A673 (cell line): ENCODE data around the gene TSEN2. TPM values are rescaled to one million over a fixed set of nuclear protein-coding genes. Genes with fewer than 3 reads are reported as not detected.

Source experiments
- BruUV-seq: library from RNA; stranded (reverse); fragments of 400-500 nt; replicated peaks from 2 replicates; lab custom pipeline; 2021; lab: Mats Ljungman, UMichigan
- CTCF ChIA-PET: fragments of 300-600 bp; sonication (Branson Sonifier 250); formaldehyde crosslinking; loops from one replicate; lab custom pipeline; 2022; ENCODE audit warnings: antibody characterized with exemption; lab: Charles Lee
- POLR2A ChIA-PET: fragments of 300-600 bp; sonication (Branson Sonifier 250); formaldehyde crosslinking; loops from one replicate; lab custom pipeline; 2022; ENCODE audit warnings: antibody characterized with exemption; ENCODE audit not compliant: low non-redundant PET; lab: Charles Lee
- DNase-seq: peaks from one replicate; pipeline ENCODE4 v3.0.0-alpha.2; 2015; ENCODE audit warnings: low spot score
- H3K27ac ChIP-seq: fragments of 200-600 bp; sonication (generic); 2 replicates; pipeline ENCODE4 v1.5.1; 2016; ENCODE audit warnings: mixed run types, low read depth, mild to moderate bottlenecking, mixed read lengths, antibody characterized with exemption, low read length; ENCODE audit not compliant: poor library complexity, severe bottlenecking
- H3K27me3 ChIP-seq: fragments of 200-600 bp; sonication (generic); replicated peaks from 2 replicates; pipeline ENCODE4 v1.6.1; 2017; ENCODE audit warnings: mixed run types, low read depth, mild to moderate bottlenecking, mixed read lengths, antibody characterized with exemption, low read length; ENCODE audit not compliant: insufficient read depth, poor library complexity
- H3K36me3 ChIP-seq: fragments of 200-600 bp; sonication (generic); 2 replicates; pipeline ENCODE4 v1.6.1; 2016; ENCODE audit warnings: mixed run types, mild to moderate bottlenecking, mixed read lengths, antibody characterized with exemption, low read length; ENCODE audit not compliant: insufficient read depth, poor library complexity, severe bottlenecking
- H3K4me1 ChIP-seq: fragments of 200-600 bp; sonication (generic); 2 replicates; pipeline ENCODE4 v1.6.1; 2017; ENCODE audit warnings: mixed run types, mild to moderate bottlenecking, mixed read lengths, antibody characterized with exemption, low read length; ENCODE audit not compliant: insufficient read depth, poor library complexity, severe bottlenecking
- H3K4me3 ChIP-seq: fragments of 200-600 bp; sonication (generic); 2 replicates; pipeline ENCODE4 v1.5.1; 2016; ENCODE audit warnings: low read depth, mixed run types, mild to moderate bottlenecking, mixed read lengths, low read length; ENCODE audit not compliant: poor library complexity, severe bottlenecking
- H3K9me3 ChIP-seq: fragments of 200-600 bp; sonication (generic); 2 replicates; pipeline ENCODE4 v1.6.1; 2016; ENCODE audit warnings: mixed run types, low read depth, mild to moderate bottlenecking, mixed read lengths, antibody characterized with exemption, low read length; ENCODE audit not compliant: poor library complexity, severe bottlenecking
- CTCF ChIP-seq: fragments of 300-800, 200-600 bp; sonication (generic); conservative IDR thresholded peaks from 2 replicates; pipeline ENCODE4 v1.5.1; 2017; ENCODE audit warnings: low read depth, mild to moderate bottlenecking, antibody characterized with exemption, low read length, moderate library complexity, mixed read lengths
- EZH2 ChIP-seq: fragments of 200-600 bp; sonication (generic); IDR thresholded peaks from 2 replicates; pipeline ENCODE4 v1.6.1; 2017; ENCODE audit warnings: borderline replicate concordance, low read depth, mild to moderate bottlenecking, mixed read lengths, antibody characterized with exemption, low read length; ENCODE audit not compliant: poor library complexity, severe bottlenecking
- intact Hi-C: fragments of 100-400 bp; cut with micrococcal nuclease; formaldehyde crosslinking; loops from one replicate; pipeline ENCODE4 v1.10.0; 2022; ENCODE audit not compliant: unreplicated experiment
- total RNA-seq: library from RNA; stranded (reverse); gene quantifications from 2 replicates; pipeline ENCODE4 v1.2.3, GENCODE V29; 2021

The TSEN2 gene
- total RNA-seq, 1 experiment from 2014 or later: 34.5 TPM

GRCh38 chr3:12577379-12577778 lies 93.1 kb downstream of the TSEN2 start:
- POLR2A ChIA-PET: interaction anchor here (0.6 kb wide), 1 partner anchor 1050 kb away, joined by 7 read pairs; no protein-coding TSS in a partner anchor
- BruUV-seq: no TSS peak

GRCh38 chr3:12578742-12579141 lies 94.5 kb downstream of the TSEN2 start:
- H3K27me3 ChIP-seq: no peaks in the 10 kb centered on the region
- H3K36me3 ChIP-seq: peaks cover 69% of the 10 kb centered on the region
- H3K4me1 ChIP-seq: no peaks in the 10 kb centered on the region
- no peaks in the 10 kb centered on the region for H3K9me3 ChIP-seq
- CTCF ChIA-PET: interaction anchor here (0.5 to 1.1 kb wide), 5 partner anchors 67 to 420 kb away, joined by 3 to 10 read pairs (median 8); no protein-coding TSS in a partner anchor
- no peak for DNase-seq
- H3K4me3 ChIP-seq: no peak overlapping the region
- peak; percentile 36 for TF ChIP-seq CTCF
- TF ChIP-seq EZH2: no peak
- POLR2A ChIA-PET: no interaction called here
- no TSS peak for BruUV-seq
- no peak overlapping the region for H3K27ac ChIP-seq
- intact Hi-C loops: no loop called here

More at GRCh38 chr3:12577379-12577778, 93.1 kb downstream of the TSEN2 start:
- Histone ChIP-seq H3K27me3 (no peaks in the 10 kb centered on the region), H3K4me3 (no peak overlapping the region), H3K36me3 (peaks cover 66% of the 10 kb centered on the region), H3K4me1 (no peaks in the 10 kb centered on the region), H3K27ac (no peak overlapping the region), H3K9me3 (no peaks in the 10 kb centered on the region)
- DNase-seq: no peak
- intact Hi-C loops: no loop called here
- CTCF ChIA-PET: no interaction called here
- TF ChIP-seq EZH2 (no peak), CTCF (no peak)

- no peaks in the 10 kb centered on the region for H3K4me1 ChIP-seq
- TF ChIP-seq EZH2 (no peak), CTCF (no peak)
- intact Hi-C loops: no loop called here
- no peak overlapping the region for H3K4me3 ChIP-seq
- POLR2A ChIA-PET: no interaction called here
- no peaks in the 10 kb centered on the region for H3K27me3 ChIP-seq
- CTCF ChIA-PET: no interaction called here
- BruUV-seq: no TSS peak
- no peak for DNase-seq
- H3K9me3 ChIP-seq: no peaks in the 10 kb centered on the region
- peaks cover 69% of the 10 kb centered on the region for H3K36me3 ChIP-seq
- H3K27ac ChIP-seq: no peak overlapping the region
Observed at GRCh38 chr3:12579456-12579855, 95.2 kb downstream of the TSEN2 start.
